Measurements from ENCODE around the gene LCMT1. TPM values are rescaled to one million over a fixed set of nuclear protein-coding genes. Genes with fewer than 3 reads are reported as not detected.

Gene LCMT1
- total RNA-seq, 1 experiment from 2014 or later = 36.3 TPM

GRCh38 chr16:25213709-25214397 lies 102.3 kb downstream of the LCMT1 start:
- Histone ChIP-seq H3K27ac (no peak overlapping the region), H3K27me3 (replicated peaks) (no peaks in the 10 kb centered on the region), H3K9me3 (replicated peaks) (no peaks in the 10 kb centered on the region), H3K4me3 (no peak overlapping the region), H3K4me1 (replicated peaks) (no peaks in the 10 kb centered on the region), H3K36me3 (no peaks in the 10 kb centered on the region)
- no peak for DNase-seq (ENCODE audit: low read depth in 1 of 2, low spot score in 2 of 2)

DNA sequence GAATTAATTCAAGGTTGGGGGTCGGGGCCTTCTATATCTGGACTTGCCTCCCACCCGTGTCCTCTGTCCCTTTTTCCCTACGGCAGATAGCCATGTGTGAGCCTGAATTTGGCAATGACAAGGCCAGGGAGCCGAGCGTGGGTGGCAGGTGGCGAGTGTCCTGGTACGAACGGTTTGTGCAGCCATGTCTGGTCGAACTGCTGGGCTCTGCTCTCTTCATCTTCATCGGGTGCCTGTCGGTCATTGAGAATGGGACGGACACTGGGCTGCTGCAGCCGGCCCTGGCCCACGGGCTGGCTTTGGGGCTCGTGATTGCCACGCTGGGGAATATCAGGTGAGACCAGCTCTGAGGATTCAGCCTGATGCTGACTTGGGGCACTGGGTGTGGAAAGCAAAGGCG lies 105.6 kb downstream of the LCMT1 start:
- Histone ChIP-seq H3K27ac (no peak overlapping the region), H3K9me3 (replicated peaks) (no peaks in the 10 kb centered on the region)
- no peak for DNase-seq (ENCODE audit: low read depth in 1 of 2, low spot score in 2 of 2)

DNA sequence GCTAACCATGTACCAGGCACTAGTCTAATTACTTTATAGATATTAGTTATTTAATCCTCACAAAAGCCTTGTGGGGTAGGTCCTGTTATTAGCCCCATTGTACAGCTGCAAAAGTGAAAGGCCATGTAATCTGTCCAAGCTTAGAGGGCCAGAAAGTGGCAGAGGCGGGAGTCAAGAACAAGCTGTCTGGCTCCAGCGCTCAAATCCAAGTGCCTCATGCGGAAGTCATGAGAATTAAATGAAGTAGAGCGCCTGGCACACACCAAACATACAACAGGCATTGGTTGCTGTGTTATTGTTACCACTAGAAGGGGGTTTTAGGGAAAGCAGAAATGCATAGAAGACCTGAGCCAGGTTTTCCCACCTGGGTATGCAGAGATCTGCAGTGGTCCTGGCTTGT lies 106.4 kb downstream of the LCMT1 start:
- no peaks in the 10 kb centered on the region for H3K9me3 ChIP-seq (replicated peaks)
- H3K4me1 ChIP-seq (replicated peaks) = no peaks in the 10 kb centered on the region
- no peaks in the 10 kb centered on the region for H3K27me3 ChIP-seq (replicated peaks)
- no peaks in the 10 kb centered on the region for H3K36me3 ChIP-seq
- H3K27ac ChIP-seq = no peak overlapping the region
- DNase-seq (ENCODE audit: low read depth in 1 of 2, low spot score in 2 of 2) = no peak
- no peak overlapping the region for H3K4me3 ChIP-seq

More for the DNA sequence above, 105.6 kb downstream of the LCMT1 start:
- H3K4me3 ChIP-seq = no peak overlapping the region
- no peaks in the 10 kb centered on the region for H3K27me3 ChIP-seq (replicated peaks)
- no peaks in the 10 kb centered on the region for H3K4me1 ChIP-seq (replicated peaks)
- no peaks in the 10 kb centered on the region for H3K36me3 ChIP-seq

DNA sequence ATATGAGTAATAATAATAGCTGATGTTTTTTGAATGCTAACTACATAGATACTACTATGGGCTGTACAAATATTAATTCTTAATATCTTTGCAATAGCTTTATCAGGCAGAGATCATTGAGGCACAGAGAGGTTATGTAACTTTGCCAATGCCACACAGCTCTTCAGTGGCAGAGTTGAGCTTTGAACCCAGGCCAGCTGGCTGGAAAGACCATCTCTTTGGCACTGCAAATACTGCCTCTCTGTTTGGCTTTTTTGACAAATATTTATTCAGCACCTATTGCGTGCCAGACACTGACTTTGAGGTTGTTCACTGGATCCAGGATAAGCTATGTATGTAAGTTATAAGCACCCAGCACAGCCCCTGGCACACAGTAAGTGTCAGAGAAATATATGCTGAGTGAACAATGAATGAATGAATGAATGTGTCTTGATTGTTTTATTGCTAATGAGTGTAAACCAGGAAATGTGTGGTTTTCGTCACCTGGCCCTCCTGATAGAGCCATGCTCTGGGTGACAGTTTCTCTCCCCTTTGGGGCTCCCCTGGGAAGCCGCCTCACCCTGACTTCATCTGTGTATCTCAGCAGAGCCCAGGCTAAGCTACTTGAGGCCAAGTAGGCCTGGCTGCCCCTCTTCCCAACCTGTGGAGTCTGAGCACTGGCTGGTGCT lies 107.7 kb downstream of the LCMT1 start:
- H3K27ac ChIP-seq = no peak overlapping the region
- no peaks in the 10 kb centered on the region for H3K36me3 ChIP-seq
- H3K4me1 ChIP-seq (replicated peaks) = no peaks in the 10 kb centered on the region
- DNase-seq (ENCODE audit: low read depth in 1 of 2, low spot score in 2 of 2) = no peak
- H3K9me3 ChIP-seq (replicated peaks) = no peaks in the 10 kb centered on the region
- no peaks in the 10 kb centered on the region for H3K27me3 ChIP-seq (replicated peaks)
- no peak overlapping the region for H3K4me3 ChIP-seq

DNA sequence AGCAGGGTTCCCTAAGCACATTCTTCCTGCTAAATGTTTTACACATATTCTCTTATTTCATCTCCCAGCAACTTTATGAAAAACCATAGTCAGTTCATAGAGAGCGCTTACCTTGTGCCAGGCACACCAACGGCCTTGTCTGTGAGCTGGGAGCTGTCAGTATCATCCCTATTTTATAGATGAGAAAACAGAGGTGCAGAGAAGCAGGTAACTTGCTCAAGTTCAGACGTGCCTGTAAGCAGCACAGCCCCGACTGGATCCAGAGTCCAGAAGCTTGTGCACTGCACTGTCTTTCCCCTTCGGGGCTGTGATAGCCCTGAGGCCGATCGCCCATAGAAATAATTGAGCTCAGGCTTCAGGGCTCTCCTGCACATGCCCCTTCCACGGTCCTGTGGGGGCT lies 111.4 kb downstream of the LCMT1 start:
- no peak overlapping the region for H3K4me3 ChIP-seq
- H3K4me1 ChIP-seq (replicated peaks) = no peaks in the 10 kb centered on the region
- no peaks in the 10 kb centered on the region for H3K27me3 ChIP-seq (replicated peaks)
- no peak overlapping the region for H3K27ac ChIP-seq
- no peaks in the 10 kb centered on the region for H3K9me3 ChIP-seq (replicated peaks)
- H3K36me3 ChIP-seq = no peaks in the 10 kb centered on the region
- DNase-seq (ENCODE audit: low read depth in 1 of 2, low spot score in 2 of 2) = no peak

- no peaks in the 10 kb centered on the region for H3K9me3 ChIP-seq (replicated peaks)
- H3K27ac ChIP-seq = no peak overlapping the region
- no peak for DNase-seq (ENCODE audit: low read depth in 1 of 2, low spot score in 2 of 2)
- H3K4me1 ChIP-seq (replicated peaks) = no peaks in the 10 kb centered on the region
- no peaks in the 10 kb centered on the region for H3K27me3 ChIP-seq (replicated peaks)
- H3K4me3 ChIP-seq = no peak overlapping the region
- H3K36me3 ChIP-seq = no peaks in the 10 kb centered on the region
These were observed 112.4 kb downstream of the LCMT1 start for GRCh38 chr16:25223964-25224363.

DNA sequence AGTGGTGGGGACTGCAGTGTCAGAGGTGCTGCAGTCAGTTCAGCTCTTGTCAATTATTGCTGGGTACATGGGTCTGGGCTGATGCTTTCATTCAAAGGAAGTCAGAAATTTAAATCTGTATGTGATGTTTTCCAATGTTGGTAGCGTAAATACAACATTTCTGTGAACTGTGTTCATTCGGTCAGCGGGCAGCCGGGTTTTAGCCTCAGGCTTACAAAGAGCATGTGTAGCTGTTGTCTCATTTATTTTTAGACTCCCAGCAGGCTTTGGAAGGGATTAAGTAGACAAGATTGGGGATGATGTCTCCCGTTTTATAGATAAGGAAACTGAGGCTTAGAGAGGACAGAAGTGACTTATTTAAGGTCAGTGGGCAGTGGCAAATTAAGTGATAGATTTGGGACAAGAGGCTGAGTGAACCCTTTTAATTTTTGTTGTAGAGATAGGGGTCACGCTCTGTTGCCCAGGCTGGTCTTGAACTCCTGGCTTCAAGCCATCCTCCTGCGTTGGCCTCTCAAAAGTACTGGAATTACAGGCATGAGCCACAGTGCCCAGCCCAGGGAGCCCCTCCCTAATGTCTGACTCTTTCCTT lies 113.3 kb downstream of the LCMT1 start:
- DNase-seq (ENCODE audit: low read depth in 1 of 2, low spot score in 2 of 2) = no peak
- Histone ChIP-seq H3K4me3 (no peak overlapping the region), H3K27me3 (replicated peaks) (no peaks in the 10 kb centered on the region), H3K9me3 (replicated peaks) (no peaks in the 10 kb centered on the region), H3K36me3 (no peaks in the 10 kb centered on the region), H3K27ac (no peak overlapping the region), H3K4me1 (replicated peaks) (no peaks in the 10 kb centered on the region)

Other genes with a start within 250 kb of the LCMT1 start
- gene ARHGAP17, start 96.4 kb upstream of the LCMT1 start, total RNA-seq (2014; rRNA removed; shearing (Covaris generic)) = 34.5 and 39.0 TPM in 2 replicates
- gene AQP8, start 105.2 kb downstream of the LCMT1 start, total RNA-seq (2014; rRNA removed; shearing (Covaris generic)) = not detected in 2 replicates
- gene ZKSCAN2, start 146.1 kb downstream of the LCMT1 start, total RNA-seq (2014; rRNA removed; shearing (Covaris generic)) = 4.1 and 4.3 TPM in 2 replicates